Astrocyte (in vitro differentiated cells and primary cell): ENCODE results near the gene NECTIN3. TPM values are rescaled to one million over a fixed set of nuclear protein-coding genes. Genes with fewer than 3 reads are reported as not detected.

Experiments
- DNase-seq: peaks from one replicate; pipeline ENCODE4 v3.0.0-alpha.2; 2010; ENCODE audit warnings: low read depth
- FAIRE-seq: peaks from 2 replicates; lab custom pipeline; 2011; peaks lifted over from hg19 to GRCh38; lab: Jason Lieb, UNC
- H2AFZ ChIP-seq: 2 replicates; pipeline ENCODE4 v1.6.0; 2012; ENCODE audit warnings: low read depth, low read length, inconsistent platforms
- H3K27ac ChIP-seq: 2 replicates; pipeline ENCODE4 v1.5.1; 2011; ENCODE audit warnings: low read depth, low read length, inconsistent platforms
- H3K27me3 ChIP-seq: 2 replicates; pipeline ENCODE4 v1.6.0; 2011; ENCODE audit warnings: low read length, inconsistent platforms; ENCODE audit not compliant: insufficient read depth
- H3K36me3 ChIP-seq: 2 replicates; pipeline ENCODE4 v1.5.1; 2011; ENCODE audit warnings: low read length, inconsistent platforms; ENCODE audit not compliant: insufficient read depth
- H3K4me1 ChIP-seq: 2 replicates; pipeline ENCODE4 v1.5.1; 2011; ENCODE audit warnings: low read length, inconsistent platforms; ENCODE audit not compliant: insufficient read depth
- H3K4me2 ChIP-seq: 2 replicates; pipeline ENCODE4 v1.6.0; 2012; ENCODE audit warnings: low read length, inconsistent platforms
- H3K4me3 ChIP-seq: 2 replicates; pipeline ENCODE4 v1.5.1; 2011; ENCODE audit warnings: low read depth, mild to moderate bottlenecking, low read length, inconsistent platforms; ENCODE audit not compliant: insufficient read depth
- H3K79me2 ChIP-seq: 2 replicates; pipeline ENCODE4 v1.6.0; 2012; ENCODE audit warnings: mild to moderate bottlenecking, low read length, inconsistent platforms; ENCODE audit not compliant: insufficient read depth
- H3K9ac ChIP-seq: 2 replicates; pipeline ENCODE4 v1.6.0; 2012; ENCODE audit warnings: mild to moderate bottlenecking, low read length, inconsistent platforms
- H3K9me3 ChIP-seq: 2 replicates; pipeline ENCODE4 v1.5.1; 2012; ENCODE audit warnings: low read depth, mild to moderate bottlenecking, low read length, inconsistent platforms; ENCODE audit not compliant: insufficient read depth
- H4K20me1 ChIP-seq: 2 replicates; pipeline ENCODE4 v1.6.0; 2012; ENCODE audit warnings: low read length, inconsistent platforms; ENCODE audit not compliant: insufficient read depth
- H3K27ac Mint-ChIP-seq: one replicate; pipeline ENCODE4 v1.8.0; 2021; ENCODE audit warnings: mild to moderate bottlenecking, mixed read lengths; ENCODE audit not compliant: unreplicated experiment
- H3K27me3 Mint-ChIP-seq: one replicate; pipeline ENCODE4 v1.8.0; 2021; ENCODE audit warnings: low read depth, mixed read lengths; ENCODE audit not compliant: unreplicated experiment
- H3K36me3 Mint-ChIP-seq: one replicate; pipeline ENCODE4 v1.8.0; 2021; ENCODE audit warnings: low read depth, mixed read lengths; ENCODE audit not compliant: unreplicated experiment
- H3K4me1 Mint-ChIP-seq: one replicate; pipeline ENCODE4 v1.8.0; 2021; ENCODE audit warnings: low read depth, mixed read lengths; ENCODE audit not compliant: unreplicated experiment
- H3K4me3 Mint-ChIP-seq: one replicate; pipeline ENCODE4 v1.8.0; 2021; ENCODE audit warnings: mild to moderate bottlenecking, moderate library complexity, mixed read lengths; ENCODE audit not compliant: unreplicated experiment
- H3K9me3 Mint-ChIP-seq: one replicate; pipeline ENCODE4 v1.8.0; 2021; ENCODE audit warnings: mild to moderate bottlenecking, mixed read lengths; ENCODE audit not compliant: unreplicated experiment
- CTCF ChIP-seq: IDR thresholded peaks from 2 replicates; pipeline ENCODE4 v1.5.1; 2011; ENCODE audit warnings: low read depth, mild to moderate bottlenecking, inconsistent platforms, low read length, moderate library complexity; ENCODE audit not compliant: insufficient read depth
- EZH2 ChIP-seq: IDR thresholded peaks from 2 replicates; pipeline ENCODE4 v1.6.1; 2012; ENCODE audit warnings: mild to moderate bottlenecking, low read length, inconsistent platforms; ENCODE audit not compliant: insufficient read depth
- total RNA-seq: library from RNA; stranded (reverse); gene quantifications from 2 replicates; pipeline ENCODE4 v1.2.1, GENCODE V29; 2021

NECTIN3 gene
- total RNA-seq, 1 donor from 2014 or later, result 67.1 TPM

GRCh38 chr3:111103807-111104206, 32.2 kb downstream of the NECTIN3 start:
- no peak overlapping the region for H3K4me3 ChIP-seq
- no peak overlapping the region for H3K4me2 ChIP-seq
- Mint-ChIP-seq H3K4me1 (peaks cover 53% of the 10 kb centered on the region), H3K4me3 (no peak overlapping the region), H3K36me3 (no peaks in the 10 kb centered on the region), H3K27me3 (no peaks in the 10 kb centered on the region), H3K27ac (peak overlapping the region; percentile 56), H3K9me3 (peaks cover 3% of the 10 kb centered on the region)
- H3K9me3 ChIP-seq, result no peaks in the 10 kb centered on the region
- H3K9ac ChIP-seq, result no peak overlapping the region
- H3K4me1 ChIP-seq, result no peaks in the 10 kb centered on the region
- no peak for TF ChIP-seq EZH2
- TF ChIP-seq CTCF, result no peak
- H4K20me1 ChIP-seq, result peaks cover 52% of the 10 kb centered on the region
- H3K36me3 ChIP-seq, result no peaks in the 10 kb centered on the region
- DNase-seq (peak; percentile 33), FAIRE-seq (no peak)
- no peak overlapping the region for H2AFZ ChIP-seq
- H3K79me2 ChIP-seq, result peaks cover 100% of the 10 kb centered on the region
- H3K27ac ChIP-seq, result no peak overlapping the region
- H3K27me3 ChIP-seq, result no peaks in the 10 kb centered on the region

GRCh38 chr3:111106993-111107661, 35.5 kb downstream of the NECTIN3 start:
- H2AFZ ChIP-seq, result no peak overlapping the region
- Mint-ChIP-seq H3K4me1 (peaks cover 50% of the 10 kb centered on the region), H3K9me3 (peaks cover 3% of the 10 kb centered on the region), H3K4me3 (no peak overlapping the region), H3K36me3 (no peaks in the 10 kb centered on the region), H3K27ac (no peak overlapping the region), H3K27me3 (no peaks in the 10 kb centered on the region)
- no peaks in the 10 kb centered on the region for H3K27me3 ChIP-seq
- TF ChIP-seq EZH2 (no peak), CTCF (no peak)
- FAIRE-seq (no peak), DNase-seq (no peak)
- H3K27ac ChIP-seq, result no peak overlapping the region
- H3K9me3 ChIP-seq, result no peaks in the 10 kb centered on the region
- no peak overlapping the region for H3K4me2 ChIP-seq
- no peak overlapping the region for H3K4me3 ChIP-seq
- H3K4me1 ChIP-seq, result no peaks in the 10 kb centered on the region
- H3K9ac ChIP-seq, result no peak overlapping the region
- H3K36me3 ChIP-seq, result no peaks in the 10 kb centered on the region
- peaks cover 51% of the 10 kb centered on the region for H4K20me1 ChIP-seq
- peaks cover 100% of the 10 kb centered on the region for H3K79me2 ChIP-seq

- no peak overlapping the region for H3K4me3 ChIP-seq
- Mint-ChIP-seq H3K9me3 (peaks cover 3% of the 10 kb centered on the region), H3K4me3 (no peak overlapping the region), H3K27me3 (no peaks in the 10 kb centered on the region), H3K4me1 (peaks cover 46% of the 10 kb centered on the region), H3K36me3 (no peaks in the 10 kb centered on the region), H3K27ac (no peak overlapping the region)
- DNase-seq (peak; percentile 2), FAIRE-seq (no peak)
- H3K9ac ChIP-seq, result no peak overlapping the region
- no peak overlapping the region for H3K4me2 ChIP-seq
- TF ChIP-seq CTCF, result no peak
- TF ChIP-seq EZH2, result no peak
- peaks cover 100% of the 10 kb centered on the region for H3K79me2 ChIP-seq
- no peak overlapping the region for H2AFZ ChIP-seq
- no peak overlapping the region for H3K27ac ChIP-seq
- no peaks in the 10 kb centered on the region for H3K27me3 ChIP-seq
- no peaks in the 10 kb centered on the region for H3K36me3 ChIP-seq
- peaks cover 52% of the 10 kb centered on the region for H4K20me1 ChIP-seq
- no peaks in the 10 kb centered on the region for H3K4me1 ChIP-seq
- H3K9me3 ChIP-seq, result no peaks in the 10 kb centered on the region
Measured at GRCh38 chr3:111107662-111108035, 36.0 kb downstream of the NECTIN3 start.
